NCI-H146 (cell line): Measurements from ENCODE around the gene SNAI1.
"Not testable (repeated sequence)": the region's sequence is repeated elsewhere in the genome, so short reads cannot be mapped to it uniquely, and the experiment has no call there.

Experiments
- DNase-seq: peaks from one replicate; lab custom pipeline; 2025; lab: John Stamatoyannopoulos, UW

SNAI1 gene

DNA sequence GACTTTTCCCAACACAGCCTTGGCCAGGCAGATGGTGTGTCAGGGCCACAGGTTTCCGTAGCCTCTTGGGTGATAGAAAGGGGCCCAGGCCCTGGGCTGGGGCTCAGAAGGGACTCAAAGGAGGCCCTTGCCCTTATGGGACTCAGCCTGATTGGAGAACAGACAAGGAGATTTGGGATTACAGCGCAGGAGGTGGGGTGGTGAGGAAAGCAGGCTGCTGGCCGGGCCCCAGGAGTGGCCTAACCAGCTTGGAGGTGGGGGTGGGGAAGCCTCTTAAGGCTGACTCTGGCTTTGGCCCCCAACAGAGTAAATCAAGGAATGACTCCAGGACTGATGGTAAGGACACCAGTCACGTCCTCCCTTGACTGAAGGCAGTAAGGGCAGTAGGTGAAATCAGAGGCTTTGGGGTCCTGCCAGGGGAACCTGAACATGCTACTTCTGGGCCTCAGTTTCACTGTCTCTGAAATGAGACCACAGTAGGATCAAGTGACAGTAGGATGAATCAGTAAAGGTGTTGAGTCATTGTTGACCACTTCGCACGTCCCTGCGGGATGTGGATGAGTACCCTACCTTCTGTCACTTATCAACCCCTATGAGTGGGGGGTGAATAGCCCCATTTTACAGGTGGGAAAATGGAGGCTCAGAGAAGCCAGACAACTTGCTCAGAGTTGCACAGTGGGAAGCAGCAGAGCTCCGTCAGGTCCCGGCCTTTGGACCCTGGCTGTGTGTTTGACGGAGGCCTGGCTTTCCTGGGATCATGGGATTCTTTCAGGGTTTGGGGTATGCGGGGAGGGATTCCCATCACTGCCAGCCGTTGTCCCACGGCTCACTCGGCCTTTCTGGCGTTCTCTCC lies 4.5 kb downstream of the SNAI1 start:
- DNase-seq, result no peak

DNA sequence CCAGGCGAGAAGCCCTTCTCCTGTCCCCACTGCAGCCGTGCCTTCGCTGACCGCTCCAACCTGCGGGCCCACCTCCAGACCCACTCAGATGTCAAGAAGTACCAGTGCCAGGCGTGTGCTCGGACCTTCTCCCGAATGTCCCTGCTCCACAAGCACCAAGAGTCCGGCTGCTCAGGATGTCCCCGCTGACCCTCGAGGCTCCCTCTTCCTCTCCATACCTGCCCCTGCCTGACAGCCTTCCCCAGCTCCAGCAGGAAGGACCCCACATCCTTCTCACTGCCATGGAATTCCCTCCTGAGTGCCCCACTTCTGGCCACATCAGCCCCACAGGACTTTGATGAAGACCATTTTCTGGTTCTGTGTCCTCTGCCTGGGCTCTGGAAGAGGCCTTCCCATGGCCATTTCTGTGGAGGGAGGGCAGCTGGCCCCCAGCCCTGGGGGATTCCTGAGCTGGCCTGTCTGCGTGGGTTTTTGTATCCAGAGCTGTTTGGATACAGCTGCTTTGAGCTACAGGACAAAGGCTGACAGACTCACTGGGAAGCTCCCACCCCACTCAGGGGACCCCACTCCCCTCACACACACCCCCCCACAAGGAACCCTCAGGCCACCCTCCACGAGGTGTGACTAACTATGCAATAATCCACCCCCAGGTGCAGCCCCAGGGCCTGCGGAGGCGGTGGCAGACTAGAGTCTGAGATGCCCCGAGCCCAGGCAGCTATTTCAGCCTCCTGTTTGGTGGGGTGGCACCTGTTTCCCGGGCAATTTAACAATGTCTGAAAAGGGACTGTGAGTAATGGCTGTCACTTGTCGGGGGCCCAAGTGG lies 5.3 kb downstream of the SNAI1 start:
- no peak for DNase-seq

DNA sequence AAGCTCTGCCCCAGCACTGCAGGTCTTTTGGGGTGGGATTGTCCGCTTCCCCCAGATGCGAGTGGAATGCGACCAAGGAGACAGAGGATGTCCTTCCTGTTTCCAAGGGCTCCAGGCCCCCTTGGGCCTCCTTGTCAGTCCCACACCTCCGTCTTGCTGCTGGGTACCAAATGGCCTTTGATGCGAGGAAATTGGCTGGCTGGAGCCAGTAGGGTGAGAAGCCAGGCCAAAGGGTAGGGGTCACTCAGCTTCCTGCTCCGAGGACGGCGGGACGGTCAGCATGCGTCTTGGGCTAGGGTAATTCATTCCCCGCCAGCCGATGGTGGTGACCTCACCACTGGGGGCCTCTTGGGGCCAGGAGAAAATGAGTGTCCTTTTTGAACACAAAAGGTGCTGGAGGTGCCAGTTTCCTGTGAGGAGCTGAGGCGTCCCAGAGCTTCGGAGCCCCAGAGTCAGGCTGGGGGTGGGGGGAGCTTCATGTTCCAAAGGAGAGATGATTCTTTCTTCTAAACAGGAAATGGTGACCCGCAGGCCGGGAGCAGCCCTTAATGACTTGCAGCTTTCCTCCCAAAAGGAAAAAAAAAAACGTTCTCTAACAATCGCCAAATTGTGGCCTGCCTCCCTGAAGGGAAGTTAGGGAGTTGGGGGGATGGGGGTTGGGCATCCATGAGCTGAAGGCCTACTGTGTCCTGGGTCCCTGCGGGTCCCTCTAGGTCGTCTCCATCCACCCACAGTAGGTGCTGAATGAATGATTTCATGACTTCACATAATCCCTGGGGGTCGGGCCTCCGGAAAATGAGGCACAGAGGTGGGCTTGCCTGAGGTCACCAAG lies 6.7 kb downstream of the SNAI1 start:
- no peak for DNase-seq

DNA sequence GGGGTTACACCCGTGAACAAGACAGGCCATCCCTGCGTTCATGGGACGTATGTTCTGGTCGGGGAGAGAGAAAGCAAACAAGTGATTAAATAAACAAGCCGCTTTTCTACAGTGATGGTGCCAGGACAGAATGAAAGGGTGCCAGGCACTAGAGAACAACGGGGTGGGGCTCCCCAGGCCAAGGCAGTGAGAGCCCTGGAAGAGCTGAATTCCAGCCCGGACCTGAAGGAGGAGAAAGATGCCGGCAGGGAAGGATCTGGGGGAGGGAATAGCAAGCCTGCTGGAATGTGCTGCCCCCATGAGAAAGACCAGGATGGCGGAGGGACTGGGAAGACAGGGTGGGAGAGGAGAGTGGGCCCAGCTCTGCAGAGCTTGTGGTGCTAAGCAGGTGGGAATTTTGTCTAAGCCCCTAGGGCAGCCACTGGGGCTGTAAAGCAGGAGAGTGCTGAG lies 7.5 kb downstream of the SNAI1 start:
- no peak for DNase-seq

DNA sequence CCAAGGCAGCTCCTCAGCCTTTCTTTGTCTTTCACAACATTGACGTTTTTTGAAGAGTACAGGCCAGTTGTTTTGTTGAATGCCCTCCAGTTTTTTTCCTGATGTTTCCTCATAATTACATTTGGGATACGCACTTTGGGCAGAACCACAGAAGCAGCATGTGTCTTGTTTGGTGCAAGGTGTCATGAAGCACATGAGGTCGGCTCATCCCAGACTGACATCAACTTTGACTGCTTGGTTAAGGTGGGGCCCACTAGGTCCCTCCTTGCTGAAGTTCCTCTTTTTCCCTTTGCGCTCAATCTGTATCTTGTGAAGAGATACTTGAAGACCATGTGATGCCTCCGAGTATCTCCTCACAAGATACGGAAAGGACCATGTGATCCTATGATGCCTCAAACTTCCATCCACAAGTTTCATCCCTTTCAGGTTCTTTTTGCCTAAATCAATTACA lies 10.5 kb downstream of the SNAI1 start:
- no peak for DNase-seq

DNA sequence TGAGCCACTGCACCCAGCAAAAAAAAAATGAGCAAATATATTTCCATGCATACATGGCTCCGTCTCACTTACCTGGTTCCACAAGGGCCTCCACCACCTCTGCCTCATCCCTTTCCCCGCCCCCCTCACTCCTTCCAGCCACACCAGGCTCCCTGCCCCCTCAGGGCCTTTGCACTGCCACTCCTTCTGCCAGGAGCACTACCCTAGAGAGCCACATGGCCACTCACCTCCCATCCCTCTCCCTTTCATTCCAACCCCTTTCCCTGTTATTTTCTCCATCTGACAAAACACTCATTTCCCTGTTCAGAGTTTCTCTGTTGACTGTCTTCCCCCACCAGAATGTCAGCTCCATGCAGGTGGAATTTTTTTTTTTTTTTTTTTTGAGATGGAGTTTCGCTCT lies 12.8 kb downstream of the SNAI1 start:
- DNase-seq, result no peak

DNA sequence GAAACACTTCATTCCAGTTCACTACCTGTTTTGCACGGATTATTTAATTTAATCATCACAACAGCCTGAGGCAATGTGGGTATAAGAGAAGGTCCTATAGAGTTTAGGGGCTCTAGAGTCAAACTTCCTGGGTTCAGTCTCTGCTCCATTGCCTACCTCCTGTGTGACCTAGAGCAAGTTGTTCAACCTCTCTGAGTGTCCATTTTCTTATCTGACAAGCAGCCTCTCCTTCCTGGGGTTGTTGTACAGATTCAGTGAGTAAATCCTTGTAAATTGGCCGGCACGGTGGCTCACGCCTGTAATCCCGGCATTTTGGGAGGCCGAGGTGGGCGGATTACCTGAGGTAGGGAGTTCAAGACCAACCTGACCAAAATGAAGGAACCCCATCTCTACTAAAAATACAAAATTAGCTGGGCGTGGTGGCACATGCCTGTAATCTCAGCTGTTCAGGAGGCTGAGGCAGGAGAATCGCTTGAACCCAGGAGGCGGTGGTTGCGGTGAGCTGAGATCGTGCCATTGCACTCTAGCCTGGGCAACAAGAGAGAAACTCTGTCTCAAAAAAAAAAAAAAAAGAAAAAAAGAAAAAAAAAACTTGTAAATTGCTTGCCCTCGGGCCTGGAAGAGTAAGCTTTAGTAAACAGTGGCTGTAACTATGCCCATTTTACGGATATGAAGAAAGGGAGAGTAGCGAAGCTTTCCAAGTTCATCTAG lies 15.9 kb downstream of the SNAI1 start:
- DNase-seq, result not testable (repeated sequence)

DNA sequence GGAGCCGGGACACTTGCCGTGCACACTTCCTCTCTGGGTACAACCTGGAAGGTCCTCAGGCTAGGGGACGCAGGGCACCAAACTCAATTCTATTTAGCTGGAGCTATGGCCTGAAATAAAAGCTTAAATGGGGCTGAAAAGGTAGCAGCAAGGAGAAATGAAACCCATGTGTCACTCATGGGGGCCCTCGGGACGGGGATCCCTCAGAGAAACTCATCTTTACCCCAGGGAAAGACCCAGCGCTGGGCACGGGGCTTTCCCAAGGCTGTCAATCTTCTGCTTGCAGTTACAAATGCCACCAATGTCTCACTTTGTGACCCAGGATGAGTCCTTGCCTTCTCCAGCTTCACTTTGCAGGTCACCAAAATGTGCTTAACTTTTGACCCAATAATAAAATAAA lies 16.5 kb downstream of the SNAI1 start:
- no peak for DNase-seq

DNA sequence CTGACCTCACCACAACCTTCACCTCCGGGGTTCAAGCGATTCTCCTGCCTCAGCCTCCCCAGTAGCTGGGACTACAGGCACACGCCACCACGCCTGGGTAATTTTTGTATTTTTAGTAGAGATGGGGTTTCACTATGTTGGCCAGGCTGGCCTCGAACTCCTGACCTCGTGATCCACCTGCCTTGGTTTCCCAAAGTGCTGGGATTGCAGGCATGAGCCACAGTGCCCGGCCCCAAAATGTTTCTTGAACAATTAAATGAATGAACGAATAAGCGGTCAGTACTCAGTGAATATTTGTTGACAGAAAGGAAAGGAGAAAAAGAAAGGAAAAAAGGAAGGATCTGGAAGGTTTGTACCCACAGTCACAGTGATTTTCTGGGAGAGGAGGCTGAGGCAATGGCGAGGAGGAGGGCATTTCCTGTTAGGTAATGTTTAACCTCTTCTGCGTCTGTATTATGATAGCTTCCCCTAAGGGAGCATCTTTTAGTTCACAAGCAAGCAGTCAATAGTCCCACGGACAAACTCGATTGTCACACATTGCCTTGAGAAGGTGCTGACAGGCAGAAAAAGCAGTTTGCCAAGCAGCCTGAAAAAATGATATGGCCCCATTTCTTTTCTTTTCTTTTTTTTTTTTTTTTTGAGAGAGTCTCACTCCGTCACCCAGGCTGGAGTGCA lies 17.9 kb downstream of the SNAI1 start:
- not testable (repeated sequence) for DNase-seq

DNA sequence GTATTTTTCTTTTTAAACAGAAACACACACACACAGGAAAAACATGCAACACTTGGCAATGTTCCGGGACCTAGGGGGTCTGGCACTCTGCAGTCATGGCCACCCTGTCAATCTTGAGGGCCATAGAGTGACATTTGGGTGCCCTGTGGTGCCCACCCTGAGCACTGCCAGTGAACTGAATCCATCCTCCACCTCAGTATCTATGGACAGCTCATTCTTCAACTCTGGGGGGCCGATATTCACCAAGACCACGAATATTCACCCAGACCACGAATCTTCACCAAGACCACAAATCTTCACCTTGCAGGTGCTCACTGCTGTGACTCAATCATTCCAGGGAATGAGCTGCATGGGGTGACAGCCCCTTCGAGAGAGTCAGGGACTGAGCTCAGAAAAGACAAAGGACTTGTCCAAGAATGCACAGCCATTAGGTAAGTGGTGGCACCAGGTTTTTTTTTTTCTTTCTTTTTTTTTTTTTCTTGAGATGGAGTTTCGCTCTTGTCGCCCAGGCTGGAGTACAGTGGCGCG lies 19.1 kb downstream of the SNAI1 start:
- DNase-seq, result no peak

DNA sequence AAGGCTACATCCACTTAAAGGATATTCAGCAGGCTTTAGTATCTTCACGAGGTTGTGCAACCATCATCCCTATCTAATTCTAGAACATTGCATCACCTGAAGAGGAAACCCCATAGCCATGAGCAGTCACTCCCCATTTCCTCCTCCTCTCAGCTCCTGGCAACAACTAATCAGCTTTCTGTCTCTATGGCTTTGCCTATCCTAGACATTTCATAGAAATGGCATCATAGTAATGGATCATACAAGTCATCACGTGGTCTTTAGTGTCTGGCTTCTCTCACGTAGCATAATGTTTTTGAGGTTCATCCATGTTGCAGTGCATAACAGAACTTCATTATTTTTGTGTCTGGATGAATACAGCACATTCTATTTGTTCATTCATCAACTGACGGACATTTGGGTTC lies 20.5 kb downstream of the SNAI1 start:
- DNase-seq, result no peak

DNA sequence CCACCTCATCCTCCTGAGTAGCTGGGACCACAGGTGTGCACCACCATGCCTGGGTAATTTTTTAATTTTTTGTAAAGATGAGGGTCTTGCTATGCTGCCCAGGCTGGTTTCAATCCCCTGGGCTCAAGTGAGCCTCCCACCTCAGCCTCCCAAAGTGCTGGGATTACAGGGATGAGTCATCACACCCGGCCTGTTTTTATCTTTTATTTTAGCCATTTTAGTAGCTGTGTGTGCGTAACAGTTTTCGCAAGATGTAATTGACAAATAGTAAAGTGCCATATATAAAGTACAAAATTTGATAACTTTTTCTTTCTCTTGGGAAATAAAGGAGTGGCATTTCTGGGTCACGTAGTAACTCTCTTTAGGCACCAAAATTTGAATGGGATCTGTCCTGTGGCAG lies 21.4 kb downstream of the SNAI1 start:
- DNase-seq, result no peak

DNA sequence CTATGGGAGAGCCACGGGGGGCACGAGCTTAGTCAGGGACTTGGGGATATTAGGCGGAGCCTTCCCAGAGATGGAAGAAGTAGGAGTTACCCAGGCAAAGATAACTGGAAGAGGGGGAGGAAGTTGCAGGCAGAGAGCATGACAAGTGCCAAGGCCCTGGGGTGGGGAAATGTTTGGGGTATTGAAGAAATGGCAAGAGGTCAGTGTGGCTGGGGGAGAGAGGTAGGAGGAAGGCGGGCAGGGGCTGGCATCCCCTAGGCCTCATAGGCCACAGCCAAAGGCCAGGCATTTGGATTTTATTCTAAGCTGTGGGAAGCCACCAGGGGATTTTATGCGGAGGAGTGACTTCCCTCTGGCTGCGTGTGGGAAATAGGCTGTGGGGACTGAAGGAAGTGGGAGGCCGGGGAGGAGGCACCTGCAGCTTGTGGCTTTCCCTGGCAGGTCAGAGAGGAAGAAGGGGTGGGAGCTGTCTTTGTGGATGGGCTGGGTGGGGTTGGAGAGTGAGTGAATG lies 22.7 kb downstream of the SNAI1 start:
- no peak for DNase-seq

DNA sequence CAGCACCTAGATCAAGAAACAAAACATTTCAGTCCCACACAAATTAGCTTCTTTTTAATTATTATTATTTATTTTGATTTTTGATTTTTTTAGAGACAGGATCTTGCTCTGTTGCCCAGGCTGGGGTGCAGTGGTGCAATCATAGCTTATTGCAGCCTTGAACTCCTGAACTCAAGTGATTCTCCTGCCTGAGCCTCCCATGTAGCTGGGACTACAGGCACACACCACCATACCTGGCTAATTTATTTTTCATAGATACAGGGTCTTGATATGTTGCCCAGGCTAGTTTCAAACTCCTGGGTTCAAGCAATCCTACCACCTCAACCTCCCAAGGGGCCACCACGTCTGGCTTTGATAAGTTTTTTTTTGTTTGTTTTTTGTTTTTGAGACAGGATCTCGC lies 24.6 kb downstream of the SNAI1 start:
- no peak for DNase-seq

DNA sequence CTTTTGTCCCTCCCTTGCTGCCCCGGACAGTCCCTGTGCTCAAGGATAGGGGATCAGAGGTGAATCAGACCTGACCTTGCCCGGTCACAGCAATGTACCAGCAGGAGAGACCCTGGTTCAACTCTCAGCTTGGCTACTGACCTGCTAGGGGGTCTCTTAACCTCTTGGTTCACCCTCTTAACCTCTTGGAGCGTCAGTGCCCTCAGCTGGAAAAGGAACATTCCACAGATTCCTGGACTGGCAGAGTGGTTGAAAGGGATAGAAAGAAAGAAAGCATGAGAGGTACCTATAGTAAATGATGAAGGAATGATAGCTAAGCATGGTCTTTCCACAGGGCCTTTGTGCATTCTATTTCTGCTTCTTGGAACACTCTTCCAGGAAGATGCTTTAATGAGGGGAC lies 25.2 kb downstream of the SNAI1 start:
- DNase-seq, result no peak

DNA sequence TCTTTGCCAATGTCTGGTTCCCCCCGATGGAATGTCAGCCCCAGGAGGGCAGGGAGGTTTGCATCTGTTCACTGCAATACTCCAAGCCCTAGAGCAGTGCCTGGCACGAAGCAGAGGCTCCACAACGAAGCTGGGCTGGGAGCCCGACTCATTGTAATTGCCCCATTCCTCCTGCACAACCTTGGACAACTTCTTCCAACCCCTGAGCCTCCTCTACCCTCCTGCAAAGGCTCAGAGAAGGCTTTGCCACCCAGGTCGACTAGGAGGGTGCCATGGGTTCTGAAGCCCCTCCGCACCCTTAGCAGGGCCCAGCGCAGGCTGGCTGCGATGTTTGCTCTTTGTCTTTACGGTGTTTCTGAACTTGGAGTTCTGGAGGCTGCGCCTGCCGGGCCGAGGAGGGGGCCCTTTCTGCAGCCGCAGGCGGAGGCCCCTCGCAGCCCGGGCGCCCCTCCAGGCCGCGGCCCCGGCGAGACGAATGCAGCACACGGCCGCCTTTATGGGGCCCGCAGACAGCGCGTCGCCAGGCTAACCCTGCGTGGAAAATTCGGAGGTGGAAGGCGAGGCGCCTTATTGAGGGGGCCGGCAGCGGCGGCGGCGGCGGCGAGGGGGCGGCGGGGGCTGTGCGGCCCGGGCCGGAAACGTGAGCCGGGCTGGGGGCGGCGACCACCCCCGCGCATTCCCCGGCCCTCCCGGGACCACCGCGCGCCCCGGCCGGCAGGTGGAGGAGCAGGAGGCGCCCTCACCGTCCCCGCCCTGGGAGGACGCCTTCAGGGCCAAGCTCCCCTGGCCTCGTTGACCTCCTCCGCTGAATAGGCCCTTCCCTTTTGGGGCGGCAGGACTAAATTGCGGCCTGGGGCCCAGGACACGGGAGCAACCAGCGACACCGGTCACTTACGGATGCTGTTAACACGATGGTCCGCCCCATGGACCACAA lies 27.0 kb downstream of the SNAI1 start:
- DNase-seq, result no peak

DNA sequence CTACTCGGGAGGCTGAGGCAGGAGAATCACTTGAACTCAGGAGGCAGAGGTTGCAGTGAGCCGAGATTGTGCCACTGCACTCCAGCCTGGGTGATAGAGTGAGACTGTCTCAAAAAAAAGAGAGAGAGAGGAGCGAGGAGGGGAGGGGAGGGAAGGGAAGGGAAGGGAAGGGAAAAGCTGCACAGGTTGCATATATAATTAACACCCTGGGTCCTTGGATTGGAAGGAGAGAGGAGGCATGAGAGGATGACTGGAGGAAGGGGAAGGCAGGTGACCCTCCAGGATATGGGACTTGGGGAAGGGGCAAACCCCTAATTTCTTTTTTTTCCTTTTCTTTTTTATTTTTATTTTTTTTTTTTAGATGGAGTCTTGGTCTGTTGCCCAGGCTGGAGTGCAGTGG lies 28.8 kb downstream of the SNAI1 start:
- DNase-seq, result not testable (repeated sequence)

DNA sequence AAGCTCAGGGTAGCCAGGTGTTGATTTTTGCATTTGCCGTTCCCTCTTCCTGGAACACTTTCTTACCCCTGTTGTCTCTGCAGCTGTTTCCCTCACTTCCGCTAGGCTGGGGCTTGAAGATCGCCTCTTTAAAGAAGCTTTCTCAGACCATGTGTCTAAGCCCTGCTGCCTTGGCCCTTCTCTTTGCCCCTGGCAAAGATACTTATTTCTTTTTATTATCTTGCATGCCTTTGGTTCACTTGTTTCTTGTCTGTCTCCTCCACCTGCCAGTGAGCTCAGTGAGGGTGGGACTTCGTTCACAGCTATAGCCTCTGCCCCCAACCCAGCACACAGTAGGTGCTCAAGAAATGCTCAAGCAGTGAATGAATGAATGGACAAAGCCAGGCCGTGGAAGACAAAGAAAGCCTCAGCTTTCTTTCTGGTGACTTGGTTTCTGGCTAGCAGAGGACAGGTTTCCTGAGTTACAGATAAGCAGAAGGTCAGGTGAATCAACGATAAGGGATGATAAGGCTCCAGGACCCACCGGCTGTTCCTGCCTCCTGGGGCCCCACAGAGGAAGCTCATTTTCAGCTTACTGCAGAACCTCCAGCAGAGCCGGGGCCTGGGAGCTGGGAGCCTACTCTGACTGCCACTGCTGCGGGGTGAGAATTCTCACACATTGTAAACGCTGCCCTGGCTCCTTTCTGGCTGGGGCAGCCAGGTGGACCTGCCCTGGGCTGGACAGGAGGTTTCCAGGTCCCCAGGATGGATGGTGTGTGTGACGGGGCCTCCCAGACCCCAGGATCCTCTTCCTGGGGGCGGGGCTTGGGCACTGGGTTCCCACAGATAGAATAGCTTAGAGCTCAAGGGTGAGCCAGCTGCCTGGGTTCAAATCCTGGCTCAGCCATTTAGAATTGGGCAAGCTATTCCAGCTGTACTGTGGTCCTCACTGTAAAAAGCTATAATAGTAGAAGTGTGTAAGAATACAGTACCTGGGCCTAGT lies 29.8 kb downstream of the SNAI1 start:
- peak; percentile 48 for DNase-seq
